ENCODE measurements around the gene AMPH.

The AMPH gene

DNA sequence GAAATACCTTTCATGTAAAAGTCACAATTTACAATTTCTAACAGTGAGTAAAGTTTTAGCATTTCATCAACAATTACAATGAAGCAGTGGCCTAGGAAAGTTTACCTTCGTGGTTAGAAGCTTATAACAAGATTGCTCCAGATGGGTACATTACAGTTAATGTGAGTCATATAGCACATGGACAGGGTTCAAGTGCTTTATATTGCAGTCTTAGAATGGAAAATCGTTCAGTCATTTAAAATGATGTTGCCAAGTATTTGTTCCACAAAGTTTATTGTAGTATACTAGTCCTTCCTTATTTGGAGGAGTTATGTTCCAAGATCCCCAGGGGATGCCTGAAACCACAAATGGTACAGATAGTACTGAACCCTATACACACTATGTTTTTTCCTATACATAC is 183.1 kb downstream of the AMPH start:
- no peaks in the 10 kb centered on the region for H3K27me3 ChIP-seq (ENCODE audit: control insufficient read depth, insufficient read depth, low read length, poor library complexity, severe bottlenecking)
- H3K9me3 ChIP-seq (ENCODE audit: control insufficient read depth, low read length) = no peaks in the 10 kb centered on the region
- H3K4me1 ChIP-seq (ENCODE audit: control insufficient read depth, insufficient read depth, low read length) = no peaks in the 10 kb centered on the region
- no peak overlapping the region for H3K27ac ChIP-seq (ENCODE audit: insufficient read depth, low read depth, low read length, poor library complexity, severe bottlenecking)
- no peak overlapping the region for H3K4me3 ChIP-seq (ENCODE audit: insufficient read depth, low read depth, low read length)
- 83 to 87% methylated on average over 2 of the region's 2 CpGs for WGBS, 2 experiments
- no peaks in the 10 kb centered on the region for H3K36me3 ChIP-seq (ENCODE audit: control insufficient read depth, insufficient read depth, low read length)

GRCh38 chr7:38438970-38439369 is 192.2 kb downstream of the AMPH start:
- H3K9me3 ChIP-seq (ENCODE audit: control insufficient read depth, low read length) = no peaks in the 10 kb centered on the region
- no peaks in the 10 kb centered on the region for H3K4me1 ChIP-seq (ENCODE audit: control insufficient read depth, insufficient read depth, low read length)
- H3K36me3 ChIP-seq (ENCODE audit: control insufficient read depth, insufficient read depth, low read length) = no peaks in the 10 kb centered on the region
- H3K4me3 ChIP-seq (ENCODE audit: insufficient read depth, low read depth, low read length) = no peak overlapping the region
- no peak overlapping the region for H3K27ac ChIP-seq (ENCODE audit: insufficient read depth, low read depth, low read length, poor library complexity, severe bottlenecking)
- no peaks in the 10 kb centered on the region for H3K27me3 ChIP-seq (ENCODE audit: control insufficient read depth, insufficient read depth, low read length, poor library complexity, severe bottlenecking)

DNA sequence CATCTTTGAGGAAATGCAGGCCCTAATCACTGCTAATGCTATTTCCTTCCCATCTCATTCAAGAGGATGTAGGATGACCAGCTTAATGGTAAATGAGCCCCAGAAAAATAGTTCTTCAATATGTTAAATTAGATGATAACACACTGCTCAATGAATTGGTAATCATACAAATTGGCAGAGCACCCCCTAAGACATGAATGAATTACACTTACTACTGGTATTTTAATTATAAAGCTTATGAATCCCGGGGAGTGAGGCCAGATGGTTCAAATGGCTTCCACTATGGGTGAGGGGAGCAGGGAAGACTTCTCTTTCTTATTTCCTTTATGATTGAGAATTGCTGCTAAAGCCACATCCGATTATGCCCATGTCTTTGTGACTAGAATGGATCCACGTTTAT is 198.5 kb downstream of the AMPH start:
- H3K27ac ChIP-seq (ENCODE audit: insufficient read depth, low read depth, low read length, poor library complexity, severe bottlenecking) = no peak overlapping the region

GRCh38 chr7:38432080-38432479 is 199.1 kb downstream of the AMPH start:
- no peaks in the 10 kb centered on the region for H3K4me1 ChIP-seq (ENCODE audit: control insufficient read depth, insufficient read depth, low read length)

More for the DNA sequence above, 198.5 kb downstream of the AMPH start:
- 92 to 93% methylated on average over 2 to 3 of the region's 3 CpGs for WGBS, 2 experiments
- no peaks in the 10 kb centered on the region for H3K4me1 ChIP-seq (ENCODE audit: control insufficient read depth, insufficient read depth, low read length)
- H3K4me3 ChIP-seq (ENCODE audit: insufficient read depth, low read depth, low read length) = no peak overlapping the region
- no peaks in the 10 kb centered on the region for H3K9me3 ChIP-seq (ENCODE audit: control insufficient read depth, low read length)
- no peaks in the 10 kb centered on the region for H3K36me3 ChIP-seq (ENCODE audit: control insufficient read depth, insufficient read depth, low read length)
- no peaks in the 10 kb centered on the region for H3K27me3 ChIP-seq (ENCODE audit: control insufficient read depth, insufficient read depth, low read length, poor library complexity, severe bottlenecking)

DNA sequence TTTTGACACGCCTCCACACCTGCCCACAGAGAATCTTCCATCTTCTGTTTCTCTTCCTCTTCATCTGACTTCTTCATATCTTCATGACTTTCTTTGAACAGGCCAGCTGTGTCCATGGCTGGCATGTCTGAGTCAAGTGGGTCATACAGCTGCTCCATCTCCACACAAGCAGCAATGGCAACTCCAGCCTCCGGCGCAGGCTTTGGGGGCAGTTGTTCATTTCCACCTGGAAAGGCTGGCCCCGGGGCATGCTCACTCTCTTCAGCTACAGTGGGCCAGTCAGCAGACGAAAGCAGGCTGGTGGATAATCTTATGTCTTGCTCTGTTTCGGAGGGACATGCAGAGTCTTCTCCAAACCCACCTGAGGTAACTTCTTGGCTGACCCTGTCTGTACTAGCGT is 202.1 kb downstream of the AMPH start:
- no peak overlapping the region for H3K4me3 ChIP-seq (ENCODE audit: insufficient read depth, low read depth, low read length)
- WGBS, 2 experiments = 96 to 97% methylated on average over 7 of the region's 7 CpGs
- H3K36me3 ChIP-seq (ENCODE audit: control insufficient read depth, insufficient read depth, low read length) = no peaks in the 10 kb centered on the region
- no peaks in the 10 kb centered on the region for H3K4me1 ChIP-seq (ENCODE audit: control insufficient read depth, insufficient read depth, low read length)
- H3K9me3 ChIP-seq (ENCODE audit: control insufficient read depth, low read length) = no peaks in the 10 kb centered on the region
- no peak overlapping the region for H3K27ac ChIP-seq (ENCODE audit: insufficient read depth, low read depth, low read length, poor library complexity, severe bottlenecking)
- H3K27me3 ChIP-seq (ENCODE audit: control insufficient read depth, insufficient read depth, low read length, poor library complexity, severe bottlenecking) = no peaks in the 10 kb centered on the region

More at GRCh38 chr7:38432080-38432479, 199.1 kb downstream of the AMPH start:
- Histone ChIP-seq H3K4me3 (ENCODE audit: insufficient read depth, low read depth, low read length) (no peak overlapping the region), H3K27me3 (ENCODE audit: control insufficient read depth, insufficient read depth, low read length, poor library complexity, severe bottlenecking) (no peaks in the 10 kb centered on the region), H3K9me3 (ENCODE audit: control insufficient read depth, low read length) (no peaks in the 10 kb centered on the region), H3K36me3 (ENCODE audit: control insufficient read depth, insufficient read depth, low read length) (no peaks in the 10 kb centered on the region), H3K27ac (ENCODE audit: insufficient read depth, low read depth, low read length, poor library complexity, severe bottlenecking) (no peak overlapping the region)
- 80% methylated on average over 1 of the region's 1 CpG; no CpG with 5 or more reads in 1 of the 2 experiments for WGBS, 2 experiments

DNA sequence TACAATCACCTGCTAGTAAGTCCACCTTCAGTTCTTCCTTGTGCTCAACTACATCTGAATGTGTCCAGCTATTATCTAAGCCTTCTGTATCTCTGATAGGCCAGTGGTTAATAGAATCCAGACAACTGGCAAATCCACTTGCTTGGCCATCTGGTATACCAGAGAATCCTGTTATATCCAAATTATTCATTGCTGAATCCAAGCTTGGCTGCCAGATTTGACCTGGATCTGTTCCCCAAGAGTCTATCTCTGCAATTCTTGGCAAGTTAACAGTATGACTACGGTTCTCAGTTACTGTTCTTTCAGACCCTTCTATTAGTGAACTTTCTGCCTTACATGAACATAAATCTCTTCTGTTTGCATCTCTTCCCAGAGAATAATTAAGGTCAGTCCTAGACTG is 203.1 kb downstream of the AMPH start:
- Histone ChIP-seq H3K9me3 (ENCODE audit: control insufficient read depth, low read length) (no peaks in the 10 kb centered on the region), H3K4me1 (ENCODE audit: control insufficient read depth, insufficient read depth, low read length) (no peaks in the 10 kb centered on the region), H3K4me3 (ENCODE audit: insufficient read depth, low read depth, low read length) (no peak overlapping the region), H3K36me3 (ENCODE audit: control insufficient read depth, insufficient read depth, low read length) (no peaks in the 10 kb centered on the region), H3K27me3 (ENCODE audit: control insufficient read depth, insufficient read depth, low read length, poor library complexity, severe bottlenecking) (no peaks in the 10 kb centered on the region), H3K27ac (ENCODE audit: insufficient read depth, low read depth, low read length, poor library complexity, severe bottlenecking) (no peak overlapping the region)
- 94 to 98% methylated on average over 1 of the region's 1 CpG for WGBS, 2 experiments

- no peak overlapping the region for H3K27ac ChIP-seq (ENCODE audit: insufficient read depth, low read depth, low read length, poor library complexity, severe bottlenecking)
- no peaks in the 10 kb centered on the region for H3K9me3 ChIP-seq (ENCODE audit: control insufficient read depth, low read length)
- no peak overlapping the region for H3K4me3 ChIP-seq (ENCODE audit: insufficient read depth, low read depth, low read length)
- H3K36me3 ChIP-seq (ENCODE audit: control insufficient read depth, insufficient read depth, low read length) = no peaks in the 10 kb centered on the region
- no peaks in the 10 kb centered on the region for H3K4me1 ChIP-seq (ENCODE audit: control insufficient read depth, insufficient read depth, low read length)
- WGBS, 2 experiments = 64 to 66% methylated on average over 4 of the region's 4 CpGs
- H3K27me3 ChIP-seq (ENCODE audit: control insufficient read depth, insufficient read depth, low read length, poor library complexity, severe bottlenecking) = no peaks in the 10 kb centered on the region
These were observed 203.8 kb downstream of the AMPH start for GRCh38 chr7:38427279-38427955.

GRCh38 chr7:38425509-38425908 is 205.7 kb downstream of the AMPH start:
- no peak overlapping the region for H3K27ac ChIP-seq (ENCODE audit: insufficient read depth, low read depth, low read length, poor library complexity, severe bottlenecking)
- WGBS, 2 experiments = 100% methylated on average over 1 of the region's 2 CpGs; no CpG with 5 or more reads in 1 of the 2 experiments
- H3K36me3 ChIP-seq (ENCODE audit: control insufficient read depth, insufficient read depth, low read length) = no peaks in the 10 kb centered on the region
- no peak overlapping the region for H3K4me3 ChIP-seq (ENCODE audit: insufficient read depth, low read depth, low read length)
- no peaks in the 10 kb centered on the region for H3K9me3 ChIP-seq (ENCODE audit: control insufficient read depth, low read length)
- H3K27me3 ChIP-seq (ENCODE audit: control insufficient read depth, insufficient read depth, low read length, poor library complexity, severe bottlenecking) = no peaks in the 10 kb centered on the region
- no peaks in the 10 kb centered on the region for H3K4me1 ChIP-seq (ENCODE audit: control insufficient read depth, insufficient read depth, low read length)

DNA sequence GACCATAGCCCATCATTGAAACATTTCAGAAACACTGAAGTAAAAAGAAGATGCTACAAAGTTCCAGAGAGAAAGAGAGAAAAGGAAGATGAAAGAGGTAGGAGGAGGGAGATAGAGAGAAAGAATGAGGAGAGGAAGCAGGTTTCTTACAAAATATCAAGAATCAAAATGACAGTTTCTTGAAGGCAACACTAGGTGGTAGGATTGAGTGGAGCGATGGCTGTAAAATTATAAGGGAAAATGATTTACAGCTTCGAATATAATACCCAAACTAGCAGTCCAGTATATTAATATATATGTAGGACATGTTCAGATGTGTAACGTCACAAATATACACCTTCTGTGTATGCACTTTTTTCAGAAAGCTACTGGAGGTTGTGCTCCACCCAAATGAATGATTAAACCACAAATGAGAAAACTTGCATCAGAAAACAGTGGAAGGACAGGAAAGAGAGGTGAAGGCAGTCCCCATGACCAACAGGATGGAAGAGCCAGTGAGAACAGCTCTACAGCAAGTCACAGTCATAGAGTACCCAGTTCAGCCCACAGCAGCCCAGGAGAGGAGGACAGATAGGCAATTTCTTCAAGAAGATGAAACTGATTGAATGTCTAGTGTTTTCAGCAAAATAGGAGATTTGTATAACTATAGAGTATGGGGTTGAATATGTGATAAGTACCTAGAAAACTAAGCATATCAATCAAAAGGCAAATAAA is 206.3 kb downstream of the AMPH start:
- WGBS, 2 experiments = 100% methylated on average over 1 of the region's 3 CpGs; no CpG with 5 or more reads in 1 of the 2 experiments
- Histone ChIP-seq H3K9me3 (ENCODE audit: control insufficient read depth, low read length) (no peaks in the 10 kb centered on the region), H3K4me1 (ENCODE audit: control insufficient read depth, insufficient read depth, low read length) (no peaks in the 10 kb centered on the region), H3K4me3 (ENCODE audit: insufficient read depth, low read depth, low read length) (no peak overlapping the region), H3K27me3 (ENCODE audit: control insufficient read depth, insufficient read depth, low read length, poor library complexity, severe bottlenecking) (no peaks in the 10 kb centered on the region), H3K36me3 (ENCODE audit: control insufficient read depth, insufficient read depth, low read length) (no peaks in the 10 kb centered on the region), H3K27ac (ENCODE audit: insufficient read depth, low read depth, low read length, poor library complexity, severe bottlenecking) (no peak overlapping the region)

GRCh38 chr7:38413784-38414183 is 217.4 kb downstream of the AMPH start:
- no peaks in the 10 kb centered on the region for H3K36me3 ChIP-seq (ENCODE audit: control insufficient read depth, insufficient read depth, low read length)
- no peaks in the 10 kb centered on the region for H3K27me3 ChIP-seq (ENCODE audit: control insufficient read depth, insufficient read depth, low read length, poor library complexity, severe bottlenecking)
- H3K4me1 ChIP-seq (ENCODE audit: control insufficient read depth, insufficient read depth, low read length) = no peaks in the 10 kb centered on the region
- no peak overlapping the region for H3K27ac ChIP-seq (ENCODE audit: insufficient read depth, low read depth, low read length, poor library complexity, severe bottlenecking)
- WGBS, 2 experiments = 90 to 95% methylated on average over 3 of the region's 3 CpGs
- no peaks in the 10 kb centered on the region for H3K9me3 ChIP-seq (ENCODE audit: control insufficient read depth, low read length)
- no peak overlapping the region for H3K4me3 ChIP-seq (ENCODE audit: insufficient read depth, low read depth, low read length)
